ENCODE measurements around the gene ATCAY. TPM values are rescaled to one million over a fixed set of nuclear protein-coding genes. Genes with fewer than 3 reads are reported as not detected.

The ATCAY gene
- total RNA-seq, 4 donors from 2014 or later = not detected

DNA sequence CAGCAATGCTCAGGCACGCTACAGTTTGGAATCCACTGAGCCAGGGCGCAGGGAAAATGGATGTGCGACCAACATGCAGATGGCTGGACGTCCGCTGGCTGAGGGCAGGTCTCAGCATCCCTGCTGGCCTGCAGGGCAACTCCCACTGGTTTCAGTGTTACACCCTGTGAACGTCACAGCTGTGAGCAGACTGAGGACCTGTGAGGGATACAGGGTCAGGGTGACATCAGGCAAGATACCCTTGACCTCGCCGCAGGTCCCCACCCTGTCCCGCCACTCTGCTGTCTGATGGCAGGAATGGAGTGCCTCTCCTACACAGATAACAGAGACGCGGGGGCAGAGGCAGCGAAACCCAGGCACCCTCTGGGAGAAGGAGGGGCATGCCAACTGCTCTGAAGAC is 30.7 kb upstream of the ATCAY start:
- TF ChIP-seq, protein P1, sequence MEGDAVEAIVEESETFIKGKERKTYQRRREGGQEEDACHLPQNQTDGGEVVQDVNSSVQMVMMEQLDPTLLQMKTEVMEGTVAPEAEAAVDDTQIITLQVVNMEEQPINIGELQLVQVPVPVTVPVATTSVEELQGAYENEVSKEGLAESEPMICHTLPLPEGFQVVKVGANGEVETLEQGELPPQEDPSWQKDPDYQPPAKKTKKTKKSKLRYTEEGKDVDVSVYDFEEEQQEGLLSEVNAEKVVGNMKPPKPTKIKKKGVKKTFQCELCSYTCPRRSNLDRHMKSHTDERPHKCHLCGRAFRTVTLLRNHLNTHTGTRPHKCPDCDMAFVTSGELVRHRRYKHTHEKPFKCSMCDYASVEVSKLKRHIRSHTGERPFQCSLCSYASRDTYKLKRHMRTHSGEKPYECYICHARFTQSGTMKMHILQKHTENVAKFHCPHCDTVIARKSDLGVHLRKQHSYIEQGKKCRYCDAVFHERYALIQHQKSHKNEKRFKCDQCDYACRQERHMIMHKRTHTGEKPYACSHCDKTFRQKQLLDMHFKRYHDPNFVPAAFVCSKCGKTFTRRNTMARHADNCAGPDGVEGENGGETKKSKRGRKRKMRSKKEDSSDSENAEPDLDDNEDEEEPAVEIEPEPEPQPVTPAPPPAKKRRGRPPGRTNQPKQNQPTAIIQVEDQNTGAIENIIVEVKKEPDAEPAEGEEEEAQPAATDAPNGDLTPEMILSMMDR (IDR thresholded peaks at IDR 0.05) = no peak
- TF ChIP-seq POLR2AphosphoS5 (IDR thresholded peaks at IDR 0.05) = no peak
- no peak for TF ChIP-seq POLR2A (IDR thresholded peaks at IDR 0.05)
- no peak for TF ChIP-seq EP300 (IDR thresholded peaks at IDR 0.05)
- Histone ChIP-seq H3K27ac (no peak overlapping the region), H3K27me3 (no peaks in the 10 kb centered on the region), H3K4me1 (no peaks in the 10 kb centered on the region), H3K4me3 (no peak overlapping the region), H3K36me3 (no peaks in the 10 kb centered on the region), H3K9me3 (no peaks in the 10 kb centered on the region)
- DNase-seq (ENCODE audit: low spot score in 2 of 2) = no peak
- WGBS = 93% methylated on average over 8 of the region's 12 CpGs

DNA sequence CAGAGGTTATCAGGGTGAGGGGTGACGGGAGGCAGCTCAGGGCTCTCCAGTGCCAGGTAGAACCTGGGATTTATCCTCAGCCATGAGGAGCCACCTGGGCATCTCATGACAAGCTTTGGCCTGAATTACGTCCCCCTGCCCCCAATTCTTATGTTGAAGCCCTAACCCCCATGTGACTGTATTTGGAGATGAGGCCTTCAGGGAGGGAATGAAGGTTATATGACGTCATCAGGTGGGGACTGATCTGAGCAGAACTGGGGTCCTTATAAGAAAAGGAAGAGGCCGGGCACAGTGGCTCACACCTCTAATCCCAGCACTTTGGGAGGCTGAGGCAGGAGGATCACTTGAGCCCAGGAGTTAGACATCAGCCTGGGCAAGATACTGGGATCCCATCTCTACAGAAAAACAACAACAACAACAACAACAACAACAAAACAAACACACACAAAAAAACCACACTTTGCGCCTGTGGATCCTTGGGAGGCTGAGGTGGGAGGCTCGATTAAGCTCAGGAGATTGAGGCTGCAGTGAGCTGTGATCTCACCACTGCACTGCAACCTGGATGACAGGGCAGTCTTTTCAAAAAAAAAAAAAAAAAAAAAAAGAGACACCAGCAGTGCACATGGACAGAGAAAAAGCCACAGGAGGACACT is 30.0 kb upstream of the ATCAY start:
- Histone ChIP-seq H3K36me3 (no peaks in the 10 kb centered on the region), H3K9me3 (no peaks in the 10 kb centered on the region), H3K4me3 (no peak overlapping the region), H3K27ac (no peak overlapping the region), H3K27me3 (no peaks in the 10 kb centered on the region), H3K4me1 (no peaks in the 10 kb centered on the region)
- TF ChIP-seq, protein P1 (IDR thresholded peaks at IDR 0.05) = no peak
- no peak for TF ChIP-seq EP300 (IDR thresholded peaks at IDR 0.05)
- TF ChIP-seq POLR2A (IDR thresholded peaks at IDR 0.05) = no peak
- no peak for TF ChIP-seq POLR2AphosphoS5 (IDR thresholded peaks at IDR 0.05)
- WGBS = 73% methylated on average over 6 of the region's 6 CpGs
- no peak for DNase-seq (ENCODE audit: low spot score in 2 of 2)

DNA sequence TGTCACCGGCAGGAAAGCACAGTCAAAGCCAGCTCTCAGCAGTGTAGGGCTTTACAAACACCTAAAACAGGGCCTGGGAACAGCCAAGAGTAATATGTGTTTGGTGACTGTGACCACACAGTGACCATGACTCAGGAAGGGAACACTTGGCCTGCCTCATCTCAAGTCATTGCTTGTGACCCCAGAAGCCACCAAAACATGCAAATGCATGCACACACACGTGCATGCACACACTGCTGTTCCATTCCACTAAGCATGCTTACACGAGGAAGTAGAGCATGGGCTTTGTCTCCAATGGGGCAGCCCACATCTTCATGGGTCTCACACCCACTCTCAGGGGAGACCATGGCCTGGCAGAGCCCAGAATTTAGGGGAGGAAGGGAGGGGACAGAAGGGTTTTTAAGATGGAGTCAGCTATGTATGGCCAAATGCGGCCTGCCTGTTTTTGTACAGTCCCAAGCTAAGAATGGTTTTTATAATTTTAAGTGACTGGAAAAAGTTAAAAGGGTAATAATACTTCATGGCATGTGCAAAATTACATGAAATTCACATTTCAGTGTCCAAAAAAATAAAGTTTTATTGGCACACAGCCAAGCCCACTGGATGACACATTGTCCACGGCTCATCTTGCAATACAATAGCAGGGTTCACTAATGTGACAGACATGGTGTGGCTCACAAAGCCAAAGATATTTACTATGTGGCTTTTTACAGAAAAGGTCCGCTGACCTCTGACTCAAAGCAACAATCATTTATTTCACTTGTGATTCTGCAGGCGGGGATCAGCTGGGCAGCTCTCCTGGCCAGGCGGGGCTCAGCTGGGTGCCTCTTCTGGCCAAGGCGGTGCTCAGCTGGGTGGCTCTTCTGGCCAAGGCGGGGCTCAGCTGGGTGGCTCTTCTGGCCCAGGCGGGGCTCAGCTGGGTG is 29.0 kb upstream of the ATCAY start:
- H3K9me3 ChIP-seq = no peaks in the 10 kb centered on the region
- TF ChIP-seq POLR2AphosphoS5 (IDR thresholded peaks at IDR 0.05) = no peak
- TF ChIP-seq, protein P1 (IDR thresholded peaks at IDR 0.05) = no peak
- no peak for TF ChIP-seq POLR2A (IDR thresholded peaks at IDR 0.05)
- TF ChIP-seq EP300 (IDR thresholded peaks at IDR 0.05) = no peak
- WGBS = 90% methylated on average over 8 of the region's 11 CpGs
- no peak overlapping the region for H3K27ac ChIP-seq
- no peaks in the 10 kb centered on the region for H3K4me1 ChIP-seq
- H3K36me3 ChIP-seq = no peaks in the 10 kb centered on the region
- H3K27me3 ChIP-seq = no peaks in the 10 kb centered on the region
- no peak for DNase-seq (ENCODE audit: low spot score in 2 of 2)
- no peak overlapping the region for H3K4me3 ChIP-seq

DNA sequence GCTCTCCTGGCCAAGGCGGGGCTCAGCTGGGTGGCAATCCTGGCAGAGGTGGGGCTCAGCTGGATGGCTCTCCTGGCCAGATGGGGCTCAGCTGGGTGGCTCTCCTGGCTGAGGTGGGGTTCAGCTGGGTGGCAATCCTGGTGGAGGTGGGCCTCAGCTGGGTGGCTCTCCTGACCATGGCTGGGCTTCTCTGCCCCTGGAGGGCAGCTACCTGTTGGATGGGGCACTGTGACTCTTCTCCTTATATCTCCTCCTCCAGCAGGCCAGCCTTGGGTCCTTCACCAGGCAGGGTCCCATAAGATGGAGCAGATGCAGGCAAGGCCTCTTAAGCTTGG is 28.3 kb upstream of the ATCAY start:
- Histone ChIP-seq H3K9me3 (no peaks in the 10 kb centered on the region), H3K27me3 (no peaks in the 10 kb centered on the region), H3K27ac (no peak overlapping the region), H3K4me3 (no peak overlapping the region), H3K36me3 (no peaks in the 10 kb centered on the region), H3K4me1 (no peaks in the 10 kb centered on the region)
- WGBS = no CpG with 5 or more reads among the region's 1 CpG
- no peak for TF ChIP-seq POLR2A (IDR thresholded peaks at IDR 0.05)
- TF ChIP-seq EP300 (IDR thresholded peaks at IDR 0.05) = no peak
- TF ChIP-seq, protein P1 (IDR thresholded peaks at IDR 0.05) = no peak
- TF ChIP-seq POLR2AphosphoS5 (IDR thresholded peaks at IDR 0.05) = no peak
- DNase-seq (ENCODE audit: low spot score in 2 of 2) = no peak

DNA sequence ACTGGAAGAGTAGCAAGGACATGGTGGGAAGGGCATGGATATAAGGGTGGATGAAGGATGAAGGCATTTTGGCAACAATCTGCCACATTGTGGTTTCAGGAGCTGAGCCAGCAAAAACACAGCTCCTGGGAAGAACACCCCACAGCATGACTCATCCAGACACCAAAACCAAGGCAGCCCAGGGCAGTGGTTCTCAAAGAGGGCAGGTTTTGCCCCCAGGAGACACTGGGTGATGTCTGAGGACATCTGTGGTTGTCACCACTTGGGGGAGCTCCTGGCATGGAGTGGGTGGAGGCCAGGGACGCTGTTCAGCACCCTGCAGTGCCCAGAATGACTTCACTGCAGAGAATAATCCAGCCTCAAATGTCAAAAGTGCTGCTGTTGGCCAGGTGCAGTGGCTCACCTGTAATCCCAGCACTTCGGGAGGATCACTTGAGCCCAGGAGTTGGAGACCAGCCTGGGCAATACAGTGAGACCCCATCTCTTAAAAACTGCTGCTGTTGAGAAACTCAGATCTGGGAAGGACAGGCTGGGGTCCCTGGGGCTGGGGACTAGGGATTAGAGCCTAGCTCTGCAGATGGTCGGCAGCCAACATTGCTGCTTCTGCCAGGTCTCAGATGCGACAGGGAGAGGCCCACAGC is 27.8 kb upstream of the ATCAY start:
- no peak for TF ChIP-seq POLR2A (IDR thresholded peaks at IDR 0.05)
- no peak for TF ChIP-seq EP300 (IDR thresholded peaks at IDR 0.05)
- TF ChIP-seq, protein P1 (IDR thresholded peaks at IDR 0.05) = peak in 1 of 2 donors; percentile 8
- TF ChIP-seq POLR2AphosphoS5 (IDR thresholded peaks at IDR 0.05) = no peak

More for the DNA sequence above, 27.8 kb upstream of the ATCAY start:
- H3K4me3 ChIP-seq = no peak overlapping the region
- WGBS = 47% methylated on average over 2 of the region's 4 CpGs
- H3K9me3 ChIP-seq = no peaks in the 10 kb centered on the region
- H3K4me1 ChIP-seq = no peaks in the 10 kb centered on the region
- DNase-seq (ENCODE audit: low spot score in 2 of 2) = no peak
- H3K27me3 ChIP-seq = no peaks in the 10 kb centered on the region
- H3K36me3 ChIP-seq = no peaks in the 10 kb centered on the region
- H3K27ac ChIP-seq = no peak overlapping the region

All from suprapubic skin (tissue), 4 donors.